HG03196 (cell line): ENCODE results near the gene HAUS7.

Experiments used
- ATAC-seq: cut with Tn5 transposase; IDR thresholded peaks from one replicate; pipeline ENCODE4 v1.9.1; 2021; ENCODE audit not compliant: unreplicated experiment

Gene HAUS7

DNA sequence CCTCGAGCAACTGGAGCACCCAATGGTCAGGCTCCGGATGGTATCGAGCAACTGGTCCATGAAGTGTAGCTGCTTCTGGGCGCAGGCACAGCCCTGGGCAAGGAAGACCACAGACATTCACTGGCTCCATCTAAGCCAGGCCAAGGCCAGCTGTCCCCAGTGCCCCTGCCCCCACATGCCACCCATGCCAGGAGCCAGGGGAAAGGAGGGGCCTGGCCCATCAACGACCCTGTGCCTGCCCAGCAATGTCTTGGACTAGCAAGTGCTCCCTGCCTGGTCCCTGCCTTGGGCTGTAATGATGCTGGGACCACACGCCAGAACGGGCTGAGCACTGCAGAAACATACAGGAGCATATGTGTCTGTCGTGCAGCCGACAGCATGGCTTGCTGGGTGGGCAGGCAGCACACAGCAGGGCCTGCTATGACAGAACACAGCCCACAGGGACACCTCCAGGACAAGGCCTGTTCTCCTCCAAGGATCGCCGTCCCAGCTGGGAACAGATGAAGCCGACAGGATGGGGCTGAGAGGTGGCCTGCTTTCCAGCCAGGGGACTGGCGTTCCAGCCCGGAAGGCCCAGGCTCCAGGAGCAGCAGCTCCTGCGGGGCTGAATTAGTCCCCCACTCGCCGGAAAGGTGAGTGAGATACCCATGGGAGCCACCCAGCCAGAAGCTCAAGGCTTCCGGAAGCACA lies 13.1 kb downstream of the HAUS7 start:
- no peak for ATAC-seq

GRCh38 chrX:153456704-153457103 lies 13.7 kb downstream of the HAUS7 start:
- no peak for ATAC-seq

- no peak for ATAC-seq
These were observed 14.2 kb downstream of the HAUS7 start for GRCh38 chrX:153456161-153456560.

GRCh38 chrX:153455571-153455970 lies 14.8 kb downstream of the HAUS7 start:
- no peak for ATAC-seq

- no peak for ATAC-seq
These were observed 15.3 kb downstream of the HAUS7 start for GRCh38 chrX:153454901-153455550.

GRCh38 chrX:153450949-153451277 lies 19.5 kb downstream of the HAUS7 start:
- no peak for ATAC-seq

GRCh38 chrX:153450114-153450948 lies 20.0 kb downstream of the HAUS7 start:
- ATAC-seq, result no peak

GRCh38 chrX:153449368-153450113 lies 20.8 kb downstream of the HAUS7 start:
- ATAC-seq, result no peak

DNA sequence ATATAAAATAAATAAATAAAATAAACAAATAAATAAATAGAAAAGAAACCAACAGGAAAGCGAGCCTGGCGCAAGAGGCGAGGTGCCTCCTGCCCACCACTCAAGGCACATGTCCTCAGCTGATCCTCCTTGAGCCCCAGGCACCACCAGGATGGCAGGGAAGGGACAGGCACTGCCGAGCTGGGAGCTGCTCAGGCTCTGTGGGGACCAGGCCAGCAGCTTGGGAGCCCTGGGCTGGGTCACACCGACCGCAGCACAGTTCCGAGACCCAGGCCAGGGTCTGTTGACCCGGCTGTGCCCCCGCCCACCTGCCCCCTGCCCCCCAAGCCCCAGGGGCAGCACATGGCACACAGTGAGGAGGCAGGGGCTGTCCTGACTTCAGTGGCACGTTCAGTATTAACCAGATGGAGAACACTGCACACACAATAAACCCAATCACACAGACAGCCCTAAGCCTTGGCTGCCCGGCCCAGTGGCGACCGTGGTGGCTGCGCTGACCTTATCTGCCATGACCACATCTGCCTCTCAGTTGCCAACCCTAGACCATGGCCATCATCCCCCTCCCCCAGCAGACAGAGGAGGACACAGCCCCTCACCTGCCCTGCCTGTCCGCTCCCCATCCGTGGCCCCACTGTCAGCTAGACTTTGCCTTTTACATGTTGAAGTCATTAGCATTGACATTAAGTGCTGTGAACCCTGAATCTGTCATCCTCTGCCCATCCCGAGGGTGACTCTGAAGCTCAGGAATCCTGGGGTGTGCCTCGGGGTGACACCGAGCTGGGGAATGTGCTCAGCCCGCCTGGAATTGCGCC lies 21.6 kb downstream of the HAUS7 start:
- ATAC-seq, result no peak

DNA sequence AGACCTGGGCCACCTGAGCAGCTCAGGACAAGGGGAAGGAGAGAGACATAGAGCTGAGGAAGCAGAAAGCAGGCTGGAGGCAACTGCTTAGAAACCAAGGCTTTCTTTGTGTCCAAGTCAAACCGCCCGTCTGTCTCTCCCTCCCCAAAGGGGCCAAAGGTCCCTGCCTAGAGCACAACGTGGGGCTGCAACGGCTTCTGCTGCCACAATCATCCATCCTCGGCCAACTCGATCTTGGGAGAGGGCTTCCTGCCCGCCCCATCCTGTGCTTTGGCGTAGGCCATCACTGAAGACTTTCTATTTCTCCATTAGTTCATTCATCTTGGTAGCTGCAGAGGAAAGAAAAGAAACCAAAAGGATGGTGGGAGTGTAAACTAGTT lies 22.8 kb downstream of the HAUS7 start:
- ATAC-seq, result no peak

DNA sequence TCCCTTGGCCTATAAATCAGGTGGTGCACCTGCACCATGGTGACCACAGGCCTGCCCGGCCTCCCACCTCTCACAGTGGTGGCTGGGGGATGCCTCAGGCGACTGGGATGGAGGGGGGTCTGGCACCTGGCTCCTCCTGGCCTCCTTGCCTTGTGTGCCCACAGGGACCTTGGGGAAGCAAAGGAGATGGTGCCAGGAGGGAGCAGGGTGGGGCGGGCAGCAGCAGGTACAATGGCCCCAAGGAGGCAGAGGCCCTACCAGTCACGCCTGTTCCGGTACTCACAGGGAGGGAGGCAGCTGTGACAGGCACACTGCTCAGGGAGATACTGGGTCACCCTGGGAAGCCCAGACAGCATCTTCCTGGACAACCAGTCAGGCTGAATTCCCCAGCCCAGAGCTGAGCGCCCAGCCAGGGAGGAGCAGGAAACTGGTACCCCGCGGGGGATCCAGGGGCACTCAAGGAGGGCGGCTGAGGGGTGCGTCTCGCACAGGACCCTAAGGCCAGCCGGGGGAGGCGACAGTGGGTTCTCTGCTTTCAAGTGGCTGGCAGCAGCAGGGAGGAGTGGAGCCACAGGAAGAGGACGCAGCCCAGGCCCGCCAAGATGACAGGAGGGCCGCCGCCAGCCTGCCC lies 23.3 kb downstream of the HAUS7 start:
- ATAC-seq, result no peak

DNA sequence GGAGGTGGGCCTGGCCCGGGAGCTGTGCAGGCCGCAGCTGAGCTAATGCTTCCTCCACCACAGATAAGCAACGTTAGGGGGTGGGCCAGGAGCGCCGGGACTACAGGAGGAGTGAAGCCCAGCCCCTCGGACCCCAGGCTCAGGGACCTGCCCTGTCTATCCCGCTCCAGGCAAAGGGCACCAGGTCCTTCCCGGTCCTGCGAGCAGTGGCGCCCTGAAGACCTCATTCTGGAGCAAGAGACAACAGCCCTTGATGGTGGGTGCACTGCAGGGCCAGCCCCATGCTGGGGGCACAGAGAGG lies 23.8 kb downstream of the HAUS7 start:
- ATAC-seq, result no peak

- ATAC-seq, result no peak
These were observed 24.3 kb downstream of the HAUS7 start, which contains the start of gene TREX2 for GRCh38 chrX:153445856-153446635. Gene TREX2 (minus strand): TSS chrX:153446056. CDS start chrX:153445430, 626 bp downstream.

GRCh38 chrX:153445106-153445855 lies 25.1 kb downstream of the HAUS7 start:
- no peak for ATAC-seq

DNA sequence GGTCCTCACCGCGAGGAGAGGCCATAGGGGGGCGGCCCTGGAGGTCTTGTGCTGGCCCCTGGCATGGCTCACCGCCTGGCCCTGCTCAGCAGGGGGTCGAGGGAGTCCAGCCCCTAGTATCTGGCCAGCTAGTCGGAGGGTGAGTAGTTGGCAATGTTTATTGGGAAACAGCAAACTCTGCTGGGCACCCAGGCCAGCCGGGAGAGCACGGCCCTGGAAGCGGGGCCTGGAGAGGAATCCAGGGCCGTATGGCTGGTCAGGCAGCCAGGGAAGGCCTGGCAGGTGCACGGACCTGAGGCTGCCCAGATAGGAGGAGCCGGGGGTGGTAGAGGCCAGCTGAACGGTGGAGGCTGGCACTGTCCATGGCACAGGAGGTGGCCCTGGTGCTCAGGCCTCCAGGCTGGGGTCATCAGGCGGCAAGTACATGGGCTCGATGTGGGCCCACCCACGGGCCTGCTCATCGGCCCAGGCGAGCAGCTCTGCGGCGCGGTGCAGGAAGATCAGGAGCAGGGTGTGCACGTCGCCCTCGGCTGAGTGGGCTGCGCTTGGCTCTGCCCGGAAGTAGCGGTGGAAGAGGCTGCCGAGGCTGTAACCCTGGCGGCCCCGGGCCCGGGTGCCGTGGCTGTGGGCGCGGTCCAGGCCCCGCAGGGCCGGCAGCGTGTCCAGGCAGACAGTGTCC lies 25.9 kb downstream of the HAUS7 start:
- ATAC-seq, result no peak

- no peak for ATAC-seq
These were observed 26.7 kb downstream of the HAUS7 start for GRCh38 chrX:153443476-153444332.

DNA sequence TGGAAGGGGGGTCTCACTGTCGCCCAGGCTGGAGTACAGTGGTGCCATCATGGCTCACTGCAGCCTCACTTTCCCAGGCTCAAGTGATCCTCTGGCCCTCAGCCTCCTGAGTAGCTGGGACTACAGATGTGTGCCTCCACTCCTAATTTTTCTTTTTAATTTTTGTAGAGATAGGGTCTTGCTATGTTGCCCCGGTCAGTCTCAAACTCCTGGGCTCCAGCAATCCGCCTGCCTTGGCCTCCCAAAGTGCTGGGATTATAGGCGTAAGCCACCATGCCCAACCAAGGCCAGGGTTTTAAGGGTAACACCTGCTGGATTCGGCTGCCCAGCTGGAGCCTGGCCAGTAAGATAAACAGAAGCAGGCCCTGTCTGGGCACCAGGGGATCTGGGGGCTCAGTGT lies 27.9 kb downstream of the HAUS7 start:
- ATAC-seq, result no peak
